Measurements from ENCODE around the gene OR5W2. TPM values are rescaled to one million over a fixed set of nuclear protein-coding genes. Genes with fewer than 3 reads are reported as not detected.

OR5W2 gene
- total RNA-seq (not detected), polyA plus RNA-seq (ENCODE audit: insufficient read length in 6 of 6) (not detected)
- long read RNA-seq, donor 1: 0 reads
- long read RNA-seq, donor 2: 0 reads
- long read RNA-seq, donor 3: 0 reads
- long read RNA-seq, donor 4: 0 reads
- long read RNA-seq, donor 5: 0 reads
- long read RNA-seq, donor 6: 0 reads
- long read RNA-seq, donor 7: 0 reads
- long read RNA-seq, donor 8: 0 reads
- long read RNA-seq, donor 9: 0 reads
- long read RNA-seq, donor 10: 0 reads
- long read RNA-seq, donor 11: 0 reads
- long read RNA-seq, donor 12: 0 reads

DNA sequence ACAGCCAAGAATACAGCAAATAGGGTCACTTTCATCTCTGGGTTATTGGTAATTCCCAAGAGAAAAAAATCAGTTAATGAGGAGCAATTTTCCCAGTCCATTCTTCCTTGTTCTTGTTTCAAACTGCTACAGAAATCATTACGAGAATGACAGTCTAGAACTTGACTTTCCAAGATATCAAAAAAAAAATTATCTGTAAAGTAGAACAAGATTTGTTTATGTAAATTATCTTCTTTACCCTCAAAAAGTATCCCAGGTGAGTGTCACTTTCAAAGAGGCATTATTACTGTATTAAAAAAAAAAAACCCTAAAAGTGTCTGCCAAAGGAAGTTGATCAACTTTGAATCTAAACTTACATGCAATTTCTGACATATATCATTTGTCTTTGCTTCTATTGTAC is at the start of gene OR5W2:
TSS of gene OR5W2 (minus strand) at position 101 of the 400 bp plus-strand sequence. CDS start at position 101, 0 bp downstream.
- ATAC-seq: no peak
- no peaks in the 10 kb centered on the region for H3K36me3 ChIP-seq
- TF ChIP-seq, protein P1, sequence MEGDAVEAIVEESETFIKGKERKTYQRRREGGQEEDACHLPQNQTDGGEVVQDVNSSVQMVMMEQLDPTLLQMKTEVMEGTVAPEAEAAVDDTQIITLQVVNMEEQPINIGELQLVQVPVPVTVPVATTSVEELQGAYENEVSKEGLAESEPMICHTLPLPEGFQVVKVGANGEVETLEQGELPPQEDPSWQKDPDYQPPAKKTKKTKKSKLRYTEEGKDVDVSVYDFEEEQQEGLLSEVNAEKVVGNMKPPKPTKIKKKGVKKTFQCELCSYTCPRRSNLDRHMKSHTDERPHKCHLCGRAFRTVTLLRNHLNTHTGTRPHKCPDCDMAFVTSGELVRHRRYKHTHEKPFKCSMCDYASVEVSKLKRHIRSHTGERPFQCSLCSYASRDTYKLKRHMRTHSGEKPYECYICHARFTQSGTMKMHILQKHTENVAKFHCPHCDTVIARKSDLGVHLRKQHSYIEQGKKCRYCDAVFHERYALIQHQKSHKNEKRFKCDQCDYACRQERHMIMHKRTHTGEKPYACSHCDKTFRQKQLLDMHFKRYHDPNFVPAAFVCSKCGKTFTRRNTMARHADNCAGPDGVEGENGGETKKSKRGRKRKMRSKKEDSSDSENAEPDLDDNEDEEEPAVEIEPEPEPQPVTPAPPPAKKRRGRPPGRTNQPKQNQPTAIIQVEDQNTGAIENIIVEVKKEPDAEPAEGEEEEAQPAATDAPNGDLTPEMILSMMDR (IDR thresholded peaks at IDR 0.05): no peak
- H3K27me3 ChIP-seq: no peaks in the 10 kb centered on the region
- intact Hi-C loops (cut with DNase I): no loop called here
- no peak for DNase-seq
- H3K4me3 ChIP-seq: no peak within 1 kb of the TSS
- H3K27ac ChIP-seq: no peak within 1 kb of the TSS
- no peaks in the 10 kb centered on the region for H3K9me3 ChIP-seq
- no peaks in the 10 kb centered on the region for H3K4me1 ChIP-seq

DNA sequence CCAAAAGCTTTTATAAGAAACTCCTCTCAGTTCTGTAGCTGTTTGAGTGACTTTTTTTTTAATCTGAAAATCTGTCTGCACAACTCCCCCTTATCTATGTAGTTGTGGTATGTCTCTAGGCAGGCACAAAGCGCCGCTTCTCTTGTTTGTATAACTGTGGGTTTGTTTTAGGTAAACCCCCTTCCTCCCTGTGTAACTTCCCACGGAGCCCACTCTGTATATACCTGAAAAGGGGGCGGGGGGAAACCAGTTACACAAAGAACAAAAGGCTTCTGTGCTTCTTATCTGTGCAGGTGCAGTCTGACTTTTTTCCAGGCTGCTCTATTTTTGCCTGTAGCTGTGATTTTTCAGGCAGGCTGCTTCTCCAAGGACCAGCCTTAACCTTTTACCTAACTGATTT is 42.1 kb upstream of the OR5W2 start:
- H3K4me1 ChIP-seq: no peaks in the 10 kb centered on the region
- no peaks in the 10 kb centered on the region for H3K27me3 ChIP-seq
- DNase-seq (no peak), ATAC-seq (no peak)
- H3K4me3 ChIP-seq: no peak overlapping the region
- TF ChIP-seq, protein P1 (IDR thresholded peaks at IDR 0.05): no peak
- no peaks in the 10 kb centered on the region for H3K36me3 ChIP-seq
- no peaks in the 10 kb centered on the region for H3K9me3 ChIP-seq
- no peak overlapping the region for H3K27ac ChIP-seq
- intact Hi-C loops (cut with DNase I): no loop called here

DNA sequence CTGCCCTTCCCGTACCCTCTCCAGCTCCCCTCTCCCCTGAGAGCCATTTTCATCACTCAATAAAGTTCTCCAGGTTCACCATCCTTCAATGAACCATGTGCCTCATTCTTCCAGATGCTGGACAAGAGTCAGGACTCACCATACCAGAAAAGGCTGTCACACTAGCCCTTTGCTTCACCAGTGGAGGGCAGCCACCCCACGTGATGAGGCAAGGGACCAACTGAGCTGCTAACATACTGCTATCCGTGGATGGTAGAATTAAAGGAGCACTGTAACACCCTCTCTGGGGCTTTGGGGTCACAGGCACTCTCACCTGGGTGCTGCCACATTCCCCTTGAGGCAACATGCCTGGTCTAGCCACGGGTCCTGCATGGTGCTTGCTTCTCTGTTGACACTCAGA is 34.9 kb upstream of the OR5W2 start:
- no peaks in the 10 kb centered on the region for H3K4me1 ChIP-seq
- H3K36me3 ChIP-seq: no peaks in the 10 kb centered on the region
- H3K27ac ChIP-seq: no peak overlapping the region
- DNase-seq (no peak), ATAC-seq (no peak)
- no peaks in the 10 kb centered on the region for H3K9me3 ChIP-seq
- intact Hi-C loops (cut with DNase I): loop anchor here in 1 of 2 donors (10.0 kb wide), 1 partner anchor 835 kb away; no protein-coding TSS in a partner anchor
- no peaks in the 10 kb centered on the region for H3K27me3 ChIP-seq
- TF ChIP-seq, protein P1 (IDR thresholded peaks at IDR 0.05): no peak
- no peak overlapping the region for H3K4me3 ChIP-seq

DNA sequence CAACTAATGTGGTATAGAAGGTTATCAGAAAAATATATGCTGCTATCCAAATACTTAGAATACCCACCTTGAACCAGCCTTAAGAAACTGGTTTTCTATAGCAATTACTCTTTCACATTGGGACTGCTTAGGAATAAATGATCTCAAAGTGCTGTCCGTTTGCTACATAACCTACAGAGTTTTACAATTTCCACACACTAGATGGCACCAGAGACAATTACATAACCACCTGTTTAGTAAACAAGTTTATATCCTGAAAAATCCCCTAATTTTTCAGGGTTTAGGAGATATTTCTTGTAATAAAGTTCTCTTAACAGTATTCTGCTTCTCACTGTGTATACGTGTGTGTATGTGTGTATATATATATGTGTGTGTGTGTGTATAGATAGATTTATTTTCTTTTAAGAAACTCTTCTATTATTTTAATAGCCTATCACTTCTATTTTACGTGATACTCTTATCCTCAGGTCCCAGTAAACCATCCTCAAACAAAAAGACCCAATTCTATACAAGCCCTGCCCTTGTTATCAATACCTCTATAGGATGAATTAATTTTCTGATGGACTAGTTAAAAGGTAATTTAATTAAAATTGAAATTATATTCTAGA is 28.5 kb upstream of the OR5W2 start:
- Histone ChIP-seq H3K4me1 (no peaks in the 10 kb centered on the region), H3K27me3 (no peaks in the 10 kb centered on the region), H3K36me3 (no peaks in the 10 kb centered on the region), H3K4me3 (no peak overlapping the region), H3K9me3 (no peaks in the 10 kb centered on the region), H3K27ac (no peak overlapping the region)
- peak in 1 of 4 donors; percentile 24 for DNase-seq
- TF ChIP-seq, protein P1 (IDR thresholded peaks at IDR 0.05): peak in 1 of 2 donors; percentile 32
- intact Hi-C loops (cut with DNase I): loop anchor here in 1 of 2 donors (10.0 kb wide), 1 partner anchor 842 kb away; no protein-coding TSS in a partner anchor
- ATAC-seq: no peak

DNA sequence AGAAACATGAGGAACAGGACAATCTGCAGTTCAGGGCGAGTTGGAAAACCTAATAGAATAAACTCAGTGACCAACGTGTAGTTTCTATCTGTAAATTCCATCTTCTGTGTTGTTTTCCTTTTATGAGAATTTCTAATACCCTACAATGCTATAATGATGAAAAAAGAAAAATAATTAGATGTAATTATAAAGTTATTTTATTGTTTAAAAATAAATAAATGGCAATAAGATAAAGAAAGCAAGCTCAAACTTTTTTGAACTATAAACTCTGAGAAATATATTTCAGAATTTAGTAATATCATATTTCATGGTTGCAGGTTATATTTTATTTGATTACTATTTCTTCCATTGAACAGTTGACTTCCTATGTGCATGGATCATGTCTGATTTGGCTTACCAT is 21.9 kb upstream of the OR5W2 start, which contains the start of gene OR5I1:
TSS of gene OR5I1 (minus strand) at position 101 of the 400 bp plus-strand sequence. CDS start at position 101, 0 bp downstream.
- intact Hi-C loops (cut with DNase I): no loop called here
- Histone ChIP-seq H3K27me3 (no peaks in the 10 kb centered on the region), H3K4me3 (no peak within 1 kb of the TSS), H3K27ac (no peak within 1 kb of the TSS), H3K9me3 (no peaks in the 10 kb centered on the region), H3K36me3 (no peaks in the 10 kb centered on the region), H3K4me1 (no peaks in the 10 kb centered on the region)
- ATAC-seq (no peak), DNase-seq (no peak)
- TF ChIP-seq, protein P1 (IDR thresholded peaks at IDR 0.05): no peak

Data from left lung (tissue), 14 donors.